Measurements from ENCODE around the gene YTHDF2. TPM values are rescaled to one million over a fixed set of nuclear protein-coding genes. Genes with fewer than 3 reads are reported as not detected.
"Not testable (repeated sequence)": the region's sequence is repeated elsewhere in the genome, so short reads cannot be mapped to it uniquely, and the experiment has no call there.

YTHDF2 gene
- total RNA-seq: 69.0 TPM

- Histone ChIP-seq H3K27me3 (ENCODE audit: insufficient read depth, low read length) (no peaks in the 10 kb centered on the region), H3K9me3 (ENCODE audit: low read depth, low read length) (no peaks in the 10 kb centered on the region), H3K4me3 (ENCODE audit: low read length) (peak within 1 kb of the TSS; percentile 77), H3K4me1 (ENCODE audit: insufficient read depth, low read length) (peaks cover 32% of the 10 kb centered on the region)
Measured at GRCh38 chr1:28736450-28737306, at the start of gene YTHDF2. TSS of gene YTHDF2 (plus strand) at chr1:28736940. CDS start at chr1:28737121, 181 bp downstream.

- not testable (repeated sequence) for H3K9me3 ChIP-seq (ENCODE audit: low read depth, low read length); H3K4me1 ChIP-seq (ENCODE audit: insufficient read depth, low read length); H3K27me3 ChIP-seq (ENCODE audit: insufficient read depth, low read length); H3K4me3 ChIP-seq (ENCODE audit: low read length)
Measured at GRCh38 chr1:28691627-28692026, 45.1 kb upstream of the YTHDF2 start.

GRCh38 chr1:28703629-28704028 lies 33.1 kb upstream of the YTHDF2 start:
- H3K4me3 ChIP-seq (ENCODE audit: low read length): no peak overlapping the region

DNA sequence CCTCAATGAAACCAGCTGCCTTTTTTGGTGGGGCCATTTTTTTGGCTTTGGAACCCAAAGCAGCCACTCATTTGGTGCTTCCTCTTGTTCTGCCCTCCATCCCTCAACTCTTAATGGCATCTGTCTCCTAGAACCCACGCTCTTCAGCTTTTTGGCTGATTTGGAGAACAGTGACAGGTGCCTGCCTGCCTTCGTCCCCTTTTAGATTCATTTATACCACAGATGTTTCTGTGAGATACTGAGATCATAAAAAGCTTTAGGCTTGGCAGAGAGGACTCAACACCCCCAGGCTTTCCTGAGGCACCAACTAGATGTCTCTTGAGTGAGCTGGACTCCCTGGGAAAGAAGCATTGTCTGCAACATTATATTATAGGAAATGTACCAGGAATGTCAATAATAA lies 20.4 kb upstream of the YTHDF2 start:
- Histone ChIP-seq H3K4me1 (ENCODE audit: insufficient read depth, low read length) (no peaks in the 10 kb centered on the region), H3K27me3 (ENCODE audit: insufficient read depth, low read length) (no peaks in the 10 kb centered on the region), H3K9me3 (ENCODE audit: low read depth, low read length) (no peaks in the 10 kb centered on the region)

More at GRCh38 chr1:28703629-28704028, 33.1 kb upstream of the YTHDF2 start:
- no peaks in the 10 kb centered on the region for H3K9me3 ChIP-seq (ENCODE audit: low read depth, low read length)
- H3K4me1 ChIP-seq (ENCODE audit: insufficient read depth, low read length): no peaks in the 10 kb centered on the region
- no peaks in the 10 kb centered on the region for H3K27me3 ChIP-seq (ENCODE audit: insufficient read depth, low read length)

DNA sequence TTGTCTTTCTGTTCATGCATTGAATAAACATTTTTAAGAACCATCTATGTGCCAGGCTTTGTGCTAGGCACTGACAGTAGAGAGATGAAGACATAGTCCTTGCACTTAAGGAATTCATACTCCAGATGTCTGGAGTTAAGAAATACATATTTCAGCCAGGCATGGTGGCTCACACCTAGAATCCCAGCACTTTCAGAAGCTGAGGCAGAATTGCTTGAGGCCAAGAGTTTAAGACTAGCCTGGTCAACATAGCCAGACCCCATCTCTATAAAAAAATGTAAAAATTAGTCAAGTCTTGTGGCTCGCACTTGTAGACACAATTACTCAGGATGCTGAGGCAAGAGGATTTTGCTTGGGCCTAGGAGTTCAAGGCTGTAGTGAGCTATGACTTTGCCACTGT lies 18.6 kb upstream of the YTHDF2 start:
- Histone ChIP-seq H3K4me3 (ENCODE audit: low read length) (no peak overlapping the region), H3K9me3 (ENCODE audit: low read depth, low read length) (no peaks in the 10 kb centered on the region), H3K4me1 (ENCODE audit: insufficient read depth, low read length) (no peaks in the 10 kb centered on the region), H3K27me3 (ENCODE audit: insufficient read depth, low read length) (no peaks in the 10 kb centered on the region)

More for the DNA sequence above, 20.4 kb upstream of the YTHDF2 start:
- no peak overlapping the region for H3K4me3 ChIP-seq (ENCODE audit: low read length)

- H3K4me1 ChIP-seq (ENCODE audit: insufficient read depth, low read length): no peaks in the 10 kb centered on the region
- H3K9me3 ChIP-seq (ENCODE audit: low read depth, low read length): no peaks in the 10 kb centered on the region
- no peaks in the 10 kb centered on the region for H3K27me3 ChIP-seq (ENCODE audit: insufficient read depth, low read length)
- no peak overlapping the region for H3K4me3 ChIP-seq (ENCODE audit: low read length)
Measured at GRCh38 chr1:28718586-28719331, 18.0 kb upstream of the YTHDF2 start.

DNA sequence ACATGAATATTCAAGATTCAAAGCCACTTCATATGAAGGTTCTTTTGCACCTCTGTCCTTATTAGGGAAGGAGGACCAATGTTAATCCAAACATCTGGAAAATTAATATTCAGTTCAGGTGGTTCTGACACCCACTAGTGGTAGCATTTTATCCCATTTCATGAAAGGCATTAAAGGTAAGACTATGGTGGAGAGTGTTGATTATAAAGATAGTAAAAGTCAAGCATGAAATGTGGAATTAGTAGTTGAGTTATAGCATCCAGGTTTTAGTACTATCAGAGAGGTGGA lies 17.5 kb upstream of the YTHDF2 start:
- Histone ChIP-seq H3K9me3 (ENCODE audit: low read depth, low read length) (no peaks in the 10 kb centered on the region), H3K4me1 (ENCODE audit: insufficient read depth, low read length) (no peaks in the 10 kb centered on the region), H3K27me3 (ENCODE audit: insufficient read depth, low read length) (no peaks in the 10 kb centered on the region), H3K4me3 (ENCODE audit: low read length) (no peak overlapping the region)

GRCh38 chr1:28720376-28720775 lies 16.4 kb upstream of the YTHDF2 start:
- no peaks in the 10 kb centered on the region for H3K27me3 ChIP-seq (ENCODE audit: insufficient read depth, low read length)
- no peak overlapping the region for H3K4me3 ChIP-seq (ENCODE audit: low read length)
- H3K9me3 ChIP-seq (ENCODE audit: low read depth, low read length): no peaks in the 10 kb centered on the region
- no peaks in the 10 kb centered on the region for H3K4me1 ChIP-seq (ENCODE audit: insufficient read depth, low read length)

DNA sequence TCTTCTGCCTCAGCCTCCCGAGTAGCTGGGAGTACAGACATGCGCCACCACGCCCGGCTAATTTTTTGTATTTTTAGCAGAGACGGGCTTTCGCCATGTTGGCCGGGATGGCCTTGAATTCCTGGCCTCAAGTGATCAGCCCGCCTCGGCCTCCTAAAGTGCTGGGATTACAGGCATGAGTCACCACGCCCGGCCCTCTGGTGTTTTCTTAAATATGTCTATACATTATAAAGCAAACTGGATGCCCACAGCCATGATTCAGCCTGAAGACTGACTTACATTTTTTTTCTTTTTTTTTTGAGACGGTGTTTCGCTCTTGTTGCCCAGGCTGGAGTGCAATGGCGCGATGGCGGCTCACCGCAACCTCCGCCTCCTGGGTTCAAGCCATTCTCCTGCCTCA lies 14.8 kb upstream of the YTHDF2 start:
- H3K4me1 ChIP-seq (ENCODE audit: insufficient read depth, low read length); H3K4me3 ChIP-seq (ENCODE audit: low read length); H3K27me3 ChIP-seq (ENCODE audit: insufficient read depth, low read length); H3K9me3 ChIP-seq (ENCODE audit: low read depth, low read length): not testable (repeated sequence)

DNA sequence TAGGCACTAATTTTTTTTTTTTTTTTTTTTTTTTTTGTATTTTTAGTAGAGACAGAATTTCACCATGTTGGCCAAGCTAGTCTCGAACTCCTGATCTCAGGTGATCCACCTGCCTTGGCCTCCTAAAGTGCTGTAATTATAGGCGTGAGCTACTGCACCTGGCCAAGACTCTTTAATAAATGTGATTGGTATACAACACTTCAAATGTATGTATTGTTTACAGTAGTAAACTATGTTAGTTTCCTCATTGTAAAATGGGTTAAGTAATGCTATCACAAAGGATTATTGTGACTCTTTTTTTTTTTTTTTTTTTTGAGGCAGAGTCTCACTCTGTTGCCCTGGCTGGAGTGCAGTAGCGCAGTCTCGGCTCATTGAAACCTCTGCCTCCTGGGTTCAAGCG lies 11.4 kb upstream of the YTHDF2 start:
- not testable (repeated sequence) for H3K4me3 ChIP-seq (ENCODE audit: low read length); H3K9me3 ChIP-seq (ENCODE audit: low read depth, low read length); H3K27me3 ChIP-seq (ENCODE audit: insufficient read depth, low read length); H3K4me1 ChIP-seq (ENCODE audit: insufficient read depth, low read length)

DNA sequence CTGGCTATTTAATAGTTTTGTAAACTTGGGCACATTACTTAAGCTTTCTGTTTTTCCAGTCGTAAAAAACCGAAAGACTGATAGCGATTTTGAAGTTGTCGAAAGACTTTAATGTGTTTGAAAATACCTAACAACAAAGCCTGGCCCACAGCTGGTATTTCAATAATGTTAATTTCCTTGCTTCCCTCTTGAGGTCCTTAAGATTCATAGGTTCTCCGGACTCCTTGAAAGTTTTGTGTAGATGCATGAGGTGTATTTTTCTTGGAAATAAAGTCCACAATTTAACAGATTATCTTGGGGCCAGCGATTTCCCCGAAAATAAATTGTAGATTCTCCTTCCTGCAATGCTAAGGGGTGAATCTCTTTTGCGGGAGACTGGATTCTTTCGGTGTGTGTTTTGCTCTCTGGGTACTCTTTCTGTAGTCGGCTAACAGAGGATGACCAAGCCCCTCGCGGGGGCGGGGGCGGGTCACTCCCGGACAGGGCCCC lies 735 bp upstream of the YTHDF2 start:
- H3K4me3 ChIP-seq (ENCODE audit: low read length): peak overlapping the region; percentile 77
- H3K9me3 ChIP-seq (ENCODE audit: low read depth, low read length): no peaks in the 10 kb centered on the region
- no peaks in the 10 kb centered on the region for H3K27me3 ChIP-seq (ENCODE audit: insufficient read depth, low read length)
- H3K4me1 ChIP-seq (ENCODE audit: insufficient read depth, low read length): peaks cover 28% of the 10 kb centered on the region

DNA sequence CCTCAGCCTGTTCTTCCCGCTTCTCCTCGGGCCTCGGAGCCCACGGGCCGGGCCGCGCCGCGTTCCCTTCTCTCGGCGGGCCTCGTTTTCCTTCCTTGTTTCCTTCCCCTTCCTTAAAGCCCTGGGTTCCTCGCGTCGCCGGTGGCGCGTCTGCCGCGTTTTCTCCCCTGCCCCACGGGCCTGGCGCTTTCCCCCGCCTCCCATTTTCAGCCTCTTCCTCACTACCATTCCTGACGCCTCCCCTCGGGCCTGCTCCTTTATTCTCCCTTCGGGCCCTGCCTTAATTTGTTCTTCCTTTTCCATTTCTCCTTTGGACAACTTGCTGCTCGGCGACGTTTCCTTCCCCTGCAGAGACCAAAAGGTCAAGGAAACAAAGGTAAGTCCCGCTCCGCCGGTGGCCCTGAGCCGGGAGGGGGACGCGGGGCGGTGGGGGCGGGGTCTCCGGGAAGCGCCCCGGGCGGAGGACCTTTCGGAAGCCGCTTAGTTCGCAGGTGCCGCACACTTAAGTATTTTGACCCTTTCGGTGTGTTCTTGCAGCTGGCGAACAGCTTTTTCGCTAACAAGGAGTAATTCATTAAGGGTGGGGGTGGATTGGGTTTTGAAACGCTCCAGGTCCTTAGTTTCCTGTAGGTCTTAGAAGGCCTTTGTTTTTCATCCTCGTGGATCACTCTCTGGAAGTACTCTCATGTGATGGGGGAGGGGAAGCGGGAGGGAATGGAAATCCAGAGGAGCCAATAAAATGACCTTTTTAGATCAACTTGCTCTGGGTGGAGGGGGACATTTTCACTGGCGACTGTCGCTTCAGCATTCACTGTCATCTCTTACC lies 780 bp downstream of the YTHDF2 start:
- H3K4me1 ChIP-seq (ENCODE audit: insufficient read depth, low read length): peaks cover 32% of the 10 kb centered on the region
- H3K9me3 ChIP-seq (ENCODE audit: low read depth, low read length): no peaks in the 10 kb centered on the region
- H3K4me3 ChIP-seq (ENCODE audit: low read length): peak overlapping the region; percentile 77
- H3K27me3 ChIP-seq (ENCODE audit: insufficient read depth, low read length): no peaks in the 10 kb centered on the region

DNA sequence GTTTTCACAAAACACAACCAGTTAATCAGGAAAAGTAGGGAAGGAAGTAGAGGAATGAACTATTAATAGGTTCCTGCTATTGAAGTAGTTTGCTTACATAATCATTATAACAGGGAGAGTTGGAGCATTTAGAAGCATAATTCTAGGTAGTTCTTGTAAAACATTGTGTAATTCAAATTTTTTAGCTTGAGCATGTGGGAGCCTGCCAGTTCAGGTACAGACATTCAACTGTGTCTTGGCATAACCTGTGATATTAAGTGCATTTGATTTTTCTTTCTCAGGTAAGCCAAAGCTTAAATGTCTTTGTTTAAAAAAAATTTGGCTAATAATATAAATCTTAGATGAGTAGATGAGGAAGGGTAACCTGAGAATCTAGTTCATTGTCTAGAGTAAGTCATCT lies 3.4 kb downstream of the YTHDF2 start:
- Histone ChIP-seq H3K27me3 (ENCODE audit: insufficient read depth, low read length) (no peaks in the 10 kb centered on the region), H3K9me3 (ENCODE audit: low read depth, low read length) (no peaks in the 10 kb centered on the region), H3K4me1 (ENCODE audit: insufficient read depth, low read length) (peaks cover 54% of the 10 kb centered on the region), H3K4me3 (ENCODE audit: low read length) (no peak overlapping the region)

GRCh38 chr1:28744184-28744583 lies 7.4 kb downstream of the YTHDF2 start:
- Histone ChIP-seq H3K4me1 (ENCODE audit: insufficient read depth, low read length) (peaks cover 68% of the 10 kb centered on the region), H3K4me3 (ENCODE audit: low read length) (no peak overlapping the region), H3K27me3 (ENCODE audit: insufficient read depth, low read length) (no peaks in the 10 kb centered on the region), H3K9me3 (ENCODE audit: low read depth, low read length) (no peaks in the 10 kb centered on the region)

- Histone ChIP-seq H3K9me3 (ENCODE audit: low read depth, low read length) (no peaks in the 10 kb centered on the region), H3K4me1 (ENCODE audit: insufficient read depth, low read length) (peaks cover 78% of the 10 kb centered on the region), H3K4me3 (ENCODE audit: low read length) (no peak overlapping the region), H3K27me3 (ENCODE audit: insufficient read depth, low read length) (no peaks in the 10 kb centered on the region)
Measured at GRCh38 chr1:28745653-28746173, 9.0 kb downstream of the YTHDF2 start.
